Measurements from ENCODE around the gene NT5DC3. TPM values are rescaled to one million over a fixed set of nuclear protein-coding genes. Genes with fewer than 3 reads are reported as not detected.

NT5DC3 gene
- total RNA-seq, 3 donors from 2014 or later, result 3.8 to 19.9 (median 12.5) TPM

DNA sequence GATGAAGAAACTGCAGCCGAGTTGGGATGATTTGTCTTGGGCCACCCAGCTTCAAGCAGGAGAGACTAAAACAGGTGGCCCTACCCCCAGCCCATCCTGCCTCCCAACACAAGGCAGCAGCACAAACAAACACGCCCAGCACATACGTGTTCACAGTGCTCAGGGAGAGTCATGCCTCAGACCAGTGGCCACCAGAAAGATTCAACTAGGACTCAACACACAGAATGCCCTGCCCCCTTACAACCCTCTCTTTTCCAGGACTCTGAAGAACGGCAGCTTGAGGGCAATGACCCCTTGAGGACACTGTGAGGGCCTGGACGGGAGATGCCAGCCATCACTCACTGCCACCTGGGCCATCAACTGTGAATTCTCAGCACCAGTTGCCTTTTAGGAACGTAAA lies 75.0 kb downstream of the NT5DC3 start:
- H3K36me3 ChIP-seq, result no peaks in the 10 kb centered on the region
- intact Hi-C loops (cut with DNase I; ENCODE audit: low total_unique reads), result loop anchor here (10.0 kb wide), 1 partner anchor 349 kb away; no protein-coding TSS in a partner anchor

DNA sequence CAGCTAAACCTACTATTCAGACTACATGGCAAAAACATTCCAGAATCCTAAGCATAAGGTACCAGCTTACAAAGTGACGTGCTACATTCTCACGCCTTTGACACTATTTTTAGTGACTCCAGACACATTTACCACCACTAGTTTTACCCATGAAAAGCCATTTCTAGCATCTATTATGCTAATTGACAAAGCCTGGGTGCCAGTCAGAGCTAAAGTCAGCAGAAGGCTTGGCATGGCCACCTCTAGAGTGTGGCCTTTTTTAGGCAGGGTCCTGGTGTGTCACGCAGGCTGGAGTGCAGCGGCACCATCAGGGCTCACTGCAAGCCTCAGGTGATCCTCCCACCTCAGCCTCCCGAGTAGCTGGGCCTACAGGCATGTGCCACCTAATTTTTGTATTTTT lies 75.7 kb downstream of the NT5DC3 start:
- H3K36me3 ChIP-seq, result no peaks in the 10 kb centered on the region
- intact Hi-C loops (cut with DNase I; ENCODE audit: low total_unique reads), result loop anchor here (10.0 kb wide), 1 partner anchor 349 kb away; no protein-coding TSS in a partner anchor
- H3K27me3 ChIP-seq, result no peaks in the 10 kb centered on the region
- H3K4me1 ChIP-seq, result no peaks in the 10 kb centered on the region
- DNase-seq (ENCODE audit: low spot score in 2 of 2), result no peak
- no peaks in the 10 kb centered on the region for H3K9me3 ChIP-seq
- H3K27ac ChIP-seq, result no peak overlapping the region
- TF ChIP-seq CTCF (IDR thresholded peaks at IDR 0.05) (no peak), POLR2A (IDR thresholded peaks at IDR 0.05) (no peak), POLR2AphosphoS5 (IDR thresholded peaks at IDR 0.05) (no peak)
- no peak overlapping the region for H3K4me3 ChIP-seq

More for the DNA sequence above, 75.0 kb downstream of the NT5DC3 start:
- no peaks in the 10 kb centered on the region for H3K27me3 ChIP-seq
- no peak overlapping the region for H3K27ac ChIP-seq
- H3K9me3 ChIP-seq, result no peaks in the 10 kb centered on the region
- no peak for DNase-seq (ENCODE audit: low spot score in 2 of 2)
- no peak overlapping the region for H3K4me3 ChIP-seq
- TF ChIP-seq CTCF (IDR thresholded peaks at IDR 0.05), result no peak
- TF ChIP-seq POLR2AphosphoS5 (IDR thresholded peaks at IDR 0.05), result no peak
- TF ChIP-seq POLR2A (IDR thresholded peaks at IDR 0.05), result no peak
- H3K4me1 ChIP-seq, result no peaks in the 10 kb centered on the region

DNA sequence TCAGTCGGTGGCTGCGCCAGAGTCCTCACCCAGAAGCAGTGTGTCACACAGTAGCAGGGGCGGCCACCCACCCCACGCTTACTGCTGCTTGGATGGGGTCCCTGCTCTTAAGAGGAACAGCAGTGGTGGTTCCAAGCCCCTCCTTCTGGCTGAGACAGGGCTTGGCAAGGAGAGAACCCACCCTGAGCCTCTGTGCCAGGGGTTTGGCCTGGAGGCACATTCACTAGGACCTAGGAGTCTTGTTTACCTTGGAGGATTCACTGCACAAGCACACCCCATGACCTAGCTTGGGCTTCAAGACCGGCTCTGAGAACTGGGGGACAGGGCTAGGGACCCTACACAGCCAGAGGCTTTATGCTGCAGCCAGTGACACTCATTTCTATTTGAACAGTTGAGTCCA lies 78.6 kb downstream of the NT5DC3 start:
- intact Hi-C loops (cut with DNase I; ENCODE audit: low total_unique reads), result loop anchor here (10.0 kb wide), 1 partner anchor 352 kb away; no protein-coding TSS in a partner anchor
- H3K4me3 ChIP-seq, result no peak overlapping the region
- H3K27ac ChIP-seq, result no peak overlapping the region
- H3K4me1 ChIP-seq, result no peaks in the 10 kb centered on the region
- no peaks in the 10 kb centered on the region for H3K36me3 ChIP-seq
- TF ChIP-seq CTCF (IDR thresholded peaks at IDR 0.05) (no peak), POLR2A (IDR thresholded peaks at IDR 0.05) (no peak), POLR2AphosphoS5 (IDR thresholded peaks at IDR 0.05) (no peak)
- no peak for DNase-seq (ENCODE audit: low spot score in 2 of 2)
- H3K27me3 ChIP-seq, result no peaks in the 10 kb centered on the region
- H3K9me3 ChIP-seq, result no peaks in the 10 kb centered on the region

DNA sequence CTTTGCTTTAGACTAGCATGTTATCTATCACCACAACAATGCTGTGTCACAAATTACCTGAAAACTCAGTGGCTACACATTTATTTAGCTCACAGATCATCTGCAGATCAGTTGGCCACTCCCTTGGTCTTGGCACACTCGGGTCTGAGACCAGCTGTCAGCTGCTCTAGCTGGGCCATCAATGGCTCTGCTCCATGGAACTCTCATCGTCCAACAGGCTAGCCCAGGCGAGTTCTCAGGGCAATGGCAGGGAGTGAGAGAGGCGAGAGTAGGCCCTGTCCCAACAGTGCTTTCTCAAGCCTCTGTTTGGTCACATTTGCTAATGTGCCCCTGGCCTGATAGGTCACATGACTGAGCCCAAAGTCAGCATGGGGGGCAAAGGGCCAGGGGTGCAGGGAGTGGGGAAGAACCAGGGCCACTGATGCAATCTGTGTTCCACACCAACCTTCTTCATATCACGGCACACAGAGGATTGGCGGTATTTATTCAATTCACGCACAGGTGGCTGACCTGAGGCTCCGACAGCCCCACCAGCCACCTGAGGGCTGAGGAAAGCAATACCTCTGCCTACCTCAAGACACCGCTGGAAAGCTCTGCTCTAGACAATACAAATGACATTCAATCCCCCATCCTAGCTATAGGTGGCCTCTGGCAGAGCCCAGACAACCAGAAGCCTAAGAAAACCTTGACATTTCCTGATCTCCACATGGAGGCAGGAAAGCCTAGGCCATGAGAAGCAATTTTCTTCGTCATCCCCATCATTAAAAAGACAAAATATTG lies 82.5 kb downstream of the NT5DC3 start:
- Histone ChIP-seq H3K36me3 (no peaks in the 10 kb centered on the region), H3K27me3 (no peaks in the 10 kb centered on the region), H3K27ac (no peak overlapping the region), H3K9me3 (no peaks in the 10 kb centered on the region), H3K4me3 (no peak overlapping the region), H3K4me1 (no peaks in the 10 kb centered on the region)
- no peak for DNase-seq (ENCODE audit: low spot score in 2 of 2)
- intact Hi-C loops (cut with DNase I; ENCODE audit: low total_unique reads), result no loop called here
- TF ChIP-seq POLR2AphosphoS5 (IDR thresholded peaks at IDR 0.05) (no peak), POLR2A (IDR thresholded peaks at IDR 0.05) (no peak), CTCF (IDR thresholded peaks at IDR 0.05) (no peak)

GRCh38 chr12:103757248-103757647 lies 83.8 kb downstream of the NT5DC3 start:
- intact Hi-C loops (cut with DNase I; ENCODE audit: low total_unique reads), result no loop called here

More at GRCh38 chr12:103757248-103757647, 83.8 kb downstream of the NT5DC3 start:
- TF ChIP-seq CTCF (IDR thresholded peaks at IDR 0.05) (no peak), POLR2A (IDR thresholded peaks at IDR 0.05) (no peak), POLR2AphosphoS5 (IDR thresholded peaks at IDR 0.05) (no peak)
- no peak overlapping the region for H3K4me3 ChIP-seq
- no peaks in the 10 kb centered on the region for H3K36me3 ChIP-seq
- H3K27ac ChIP-seq, result no peak overlapping the region
- H3K27me3 ChIP-seq, result no peaks in the 10 kb centered on the region
- no peaks in the 10 kb centered on the region for H3K9me3 ChIP-seq
- DNase-seq (ENCODE audit: low spot score in 2 of 2), result no peak
- no peaks in the 10 kb centered on the region for H3K4me1 ChIP-seq

Measured in breast epithelium (tissue), 4 donors.